ENCODE measurements around the gene FBF1.

The FBF1 gene

GRCh38 chr17:75899767-75900468 lies 40.9 kb downstream of the FBF1 start:
- DNase-seq, result no peak
- TF ChIP-seq POLR2A (IDR thresholded peaks at IDR 0.05; ENCODE audit: low read length) (no peak), GATA1 (IDR thresholded peaks at IDR 0.05; ENCODE audit: low read depth, low read length) (no peak)

- TF ChIP-seq POLR2A (IDR thresholded peaks at IDR 0.05; ENCODE audit: low read length), result no peak
- no peak for TF ChIP-seq GATA1 (IDR thresholded peaks at IDR 0.05; ENCODE audit: low read depth, low read length)
These were observed 41.5 kb downstream of the FBF1 start for GRCh38 chr17:75899353-75899752.

GRCh38 chr17:75898791-75899190 lies 42.1 kb downstream of the FBF1 start:
- no peak for TF ChIP-seq GATA1 (IDR thresholded peaks at IDR 0.05; ENCODE audit: low read depth, low read length)
- DNase-seq, result no peak

More at GRCh38 chr17:75899353-75899752, 41.5 kb downstream of the FBF1 start:
- no peak for DNase-seq

- TF ChIP-seq GATA1 (IDR thresholded peaks at IDR 0.05; ENCODE audit: low read depth, low read length) (no peak), POLR2A (IDR thresholded peaks at IDR 0.05; ENCODE audit: low read length) (no peak)
- DNase-seq, result no peak
These were observed 42.8 kb downstream of the FBF1 start for GRCh38 chr17:75898065-75898464.

GRCh38 chr17:75897160-75898019 lies 43.5 kb downstream of the FBF1 start:
- no peak for DNase-seq
- no peak for TF ChIP-seq GATA1 (IDR thresholded peaks at IDR 0.05; ENCODE audit: low read depth, low read length)
- TF ChIP-seq POLR2A (IDR thresholded peaks at IDR 0.05; ENCODE audit: low read length), result no peak

- DNase-seq, result peak; percentile 86 to 90
- no peak for TF ChIP-seq GATA1 (IDR thresholded peaks at IDR 0.05; ENCODE audit: low read depth, low read length)
- TF ChIP-seq POLR2A (IDR thresholded peaks at IDR 0.05; ENCODE audit: low read length), result peak; percentile 70
These were observed 44.3 kb downstream of the FBF1 start, which contains the start of gene TRIM65 for GRCh38 chr17:75896415-75897159. Gene TRIM65 (minus strand): TSS chr17:75896951. CDS start chr17:75896937, 14 bp downstream.

- no peak for TF ChIP-seq GATA1 (IDR thresholded peaks at IDR 0.05; ENCODE audit: low read depth, low read length)
- TF ChIP-seq POLR2A (IDR thresholded peaks at IDR 0.05; ENCODE audit: low read length), result no peak
- peak; percentile 24 to 29 for DNase-seq
These were observed 45.3 kb downstream of the FBF1 start for GRCh38 chr17:75895370-75896155.

- DNase-seq, result no peak
These were observed 46.7 kb downstream of the FBF1 start for GRCh38 chr17:75894049-75894733.

GRCh38 chr17:75893305-75894048 lies 47.4 kb downstream of the FBF1 start:
- TF ChIP-seq GATA1 (IDR thresholded peaks at IDR 0.05; ENCODE audit: low read depth, low read length) (no peak), POLR2A (IDR thresholded peaks at IDR 0.05; ENCODE audit: low read length) (no peak)
- DNase-seq, result no peak

More at GRCh38 chr17:75894049-75894733, 46.7 kb downstream of the FBF1 start:
- TF ChIP-seq POLR2A (IDR thresholded peaks at IDR 0.05; ENCODE audit: low read length), result no peak
- TF ChIP-seq GATA1 (IDR thresholded peaks at IDR 0.05; ENCODE audit: low read depth, low read length), result no peak

GRCh38 chr17:75892556-75893224 lies 48.2 kb downstream of the FBF1 start:
- no peak for DNase-seq
- TF ChIP-seq GATA1 (IDR thresholded peaks at IDR 0.05; ENCODE audit: low read depth, low read length), result no peak
- no peak for TF ChIP-seq POLR2A (IDR thresholded peaks at IDR 0.05; ENCODE audit: low read length)

All from erythroblast (primary cell).